ENCODE measurements around the gene KIF26B.
"Not testable (repeated sequence)": the region's sequence is repeated elsewhere in the genome, so short reads cannot be mapped to it uniquely, and the experiment has no call there.

DNA sequence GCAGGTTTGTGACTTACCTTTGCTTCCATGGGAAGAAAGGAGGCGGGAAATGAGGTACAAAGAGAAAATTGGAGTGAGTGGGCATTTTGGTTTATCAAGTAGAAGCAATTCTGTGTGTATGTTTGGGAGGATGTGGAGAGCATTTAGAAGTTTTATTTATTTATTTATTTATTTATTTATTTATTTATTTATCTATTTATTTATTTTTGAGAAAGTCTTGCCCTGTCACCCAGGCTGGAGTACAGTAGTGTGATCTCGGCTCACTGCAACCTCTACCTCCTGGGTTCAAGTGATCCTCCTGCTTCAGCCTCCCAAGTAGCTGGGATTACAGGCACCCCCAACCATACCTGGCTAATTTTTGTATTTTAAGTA is 182.2 kb downstream of the KIF26B start:
- TF ChIP-seq EZH2 (IDR thresholded peaks at IDR 0.05; ENCODE audit: insufficient read depth, poor library complexity, severe bottlenecking); EZH2phosphoT487 (IDR thresholded peaks at IDR 0.05; ENCODE audit: insufficient read depth, low read depth): not testable (repeated sequence)

Measured in GM23248 (cell line).